H1 (cell line): ENCODE measurements around the gene PIAS4. TPM values are rescaled to one million over a fixed set of nuclear protein-coding genes. Genes with fewer than 3 reads are reported as not detected.

Experiments
- CTCF ChIA-PET: fragments of 300-600 bp; sonication (Branson Sonifier 250); formaldehyde crosslinking; loops from one replicate; lab custom pipeline; 2021; ENCODE audit not compliant: partially characterized antibody; lab: Charles Lee
- POLR2A ChIA-PET: fragments of 300-600 bp; sonication (Branson Sonifier 250); formaldehyde crosslinking; loops from one replicate; lab custom pipeline; 2021; ENCODE audit warnings: inconsistent platforms; ENCODE audit not compliant: partially characterized antibody; lab: Charles Lee
- DNase-seq, 2 experiments: peaks; one replicate each; pipeline versions ENCODE4 v3.0.0 to v3.0.0-alpha.2; 2010 to 2022; ENCODE audit warnings: low spot score in 2 of 2, low read depth in 1 of 2, mixed read lengths in 1 of 2
- FAIRE-seq: peaks from 2 replicates; lab custom pipeline; 2011; peaks lifted over from hg19 to GRCh38; lab: Jason Lieb, UNC
- H2AFZ ChIP-seq: 2 replicates; pipeline ENCODE4 v1.8.1; 2012; ENCODE audit warnings: low read length, inconsistent platforms
- H2AK5ac ChIP-seq: 2 replicates; pipeline ENCODE4 v1.6.1; 2013; ENCODE audit warnings: low read depth, low read length
- H2BK120ac ChIP-seq: replicated peaks from 2 replicates; pipeline ENCODE3; 2013; ENCODE audit warnings: low read depth, low read length, inconsistent platforms
- H2BK12ac ChIP-seq: 2 replicates; pipeline ENCODE4 v1.6.1; 2013; ENCODE audit warnings: low read depth, low read length
- H2BK15ac ChIP-seq: 2 replicates; pipeline ENCODE4 v1.6.1; 2013; ENCODE audit warnings: low read length
- H2BK20ac ChIP-seq: 2 replicates; pipeline ENCODE4 v1.6.1; 2013; ENCODE audit warnings: low read length
- H2BK5ac ChIP-seq: 2 replicates; pipeline ENCODE4 v1.6.1; 2013; ENCODE audit warnings: low read depth, low read length
- H3K14ac ChIP-seq: 2 replicates; pipeline ENCODE4 v1.6.1; 2013; ENCODE audit warnings: inconsistent platforms; ENCODE audit not compliant: insufficient read length
- H3K18ac ChIP-seq: 2 replicates; pipeline ENCODE4 v1.6.1; 2013; ENCODE audit warnings: low read length; ENCODE audit errors: extremely low read depth
- H3K23ac ChIP-seq: 2 replicates; pipeline ENCODE4 v1.6.1; 2013; ENCODE audit warnings: inconsistent platforms; ENCODE audit not compliant: insufficient read length
- H3K23me2 ChIP-seq: 2 replicates; pipeline ENCODE4 v1.6.1; 2013; ENCODE audit warnings: low read depth, low read length
- H3K27ac ChIP-seq: 2 replicates; pipeline ENCODE4 v1.6.1; 2011; ENCODE audit warnings: low read depth, low read length, inconsistent platforms
- H3K27me3 ChIP-seq, 4 experiments: replicated peaks in 1 of 4; 1 replicate in 1 of 4; 2 replicates in 3 of 4; pipeline versions ENCODE4 v1.6.1 to v1.8.1; 2011 to 2013; ENCODE audit warnings: low read length in 3 of 4, mild to moderate bottlenecking in 3 of 4, inconsistent platforms in 2 of 4, mixed read lengths in 2 of 4, moderate library complexity in 1 of 4; ENCODE audit not compliant: control insufficient read depth in 3 of 4, insufficient read depth in 3 of 4; ENCODE audit errors: extremely low read depth in 1 of 4
- H3K36me3 ChIP-seq, 4 experiments: 2 replicates each; pipeline versions ENCODE4 v1.6.1 to v1.8.1; 2011 to 2013; ENCODE audit warnings: mild to moderate bottlenecking in 4 of 4, low read length in 3 of 4, moderate library complexity in 2 of 4, control low read depth in 1 of 4, inconsistent platforms in 1 of 4; ENCODE audit not compliant: insufficient read depth in 4 of 4, control insufficient read depth in 2 of 4
- H3K4ac ChIP-seq: replicated peaks from 2 replicates; pipeline ENCODE3; 2013; ENCODE audit warnings: low read length, low read depth, mixed read lengths, inconsistent platforms; ENCODE audit not compliant: insufficient read length
- H3K4me1 ChIP-seq, 4 experiments: replicated peaks in 1 of 4; 1 replicate in 1 of 4; 2 replicates in 3 of 4; pipeline versions ENCODE4 v1.6.1 to v1.8.1; 2011 to 2013; ENCODE audit warnings: low read length in 3 of 4, inconsistent platforms in 2 of 4, mixed read lengths in 1 of 4; ENCODE audit not compliant: insufficient read depth in 4 of 4, control insufficient read depth in 3 of 4
- H3K4me2 ChIP-seq, 2 experiments: 2 replicates each; pipeline versions ENCODE4 v1.6.1 to v1.8.1; 2011 to 2013; ENCODE audit warnings: low read depth in 2 of 2, low read length in 2 of 2, control low read depth in 1 of 2, inconsistent platforms in 1 of 2, mild to moderate bottlenecking in 1 of 2; ENCODE audit not compliant: insufficient read depth in 1 of 2
- H3K4me3 ChIP-seq, 4 experiments: fragments of 200-600, 300-600 bp in 1 of 4; sonication (generic), shearing (Covaris generic), sonication (Bioruptor Twin) in 1 of 4; 2 replicates each; pipeline versions ENCODE4 v1.5.1 to v1.8.1; 2011 to 2016; ENCODE audit warnings: low read length in 4 of 4, low read depth in 3 of 4, control low read depth in 2 of 4, inconsistent platforms in 2 of 4, mild to moderate bottlenecking in 2 of 4, mixed read lengths in 1 of 4, moderate library complexity in 1 of 4; ENCODE audit not compliant: insufficient read depth in 2 of 4; ENCODE audit errors: extremely low read depth in 1 of 4
- H3K56ac ChIP-seq: replicated peaks from 2 replicates; pipeline ENCODE3; 2013; ENCODE audit warnings: low read depth, mild to moderate bottlenecking, mixed read lengths, low read length, inconsistent platforms; ENCODE audit not compliant: insufficient read length
- H3K79me1 ChIP-seq: 2 replicates; pipeline ENCODE4 v1.6.1; 2013; ENCODE audit warnings: low read depth, low read length, control low read depth
- H3K79me2 ChIP-seq, 2 experiments: 2 replicates each; pipeline versions ENCODE4 v1.6.1 to v1.8.1; 2012 to 2013; ENCODE audit warnings: low read length in 2 of 2, mild to moderate bottlenecking in 2 of 2, inconsistent platforms in 1 of 2; ENCODE audit not compliant: insufficient read depth in 2 of 2, control insufficient read depth in 1 of 2
- H3K9ac ChIP-seq, 4 experiments: replicated peaks in 1 of 4; 1 replicate in 1 of 4; 2 replicates in 3 of 4; pipeline versions ENCODE4 v1.6.1 to v1.8.1; 2011 to 2013; ENCODE audit warnings: low read depth in 3 of 4, low read length in 3 of 4, control low read depth in 2 of 4, mild to moderate bottlenecking in 2 of 4, moderate library complexity in 2 of 4, inconsistent platforms in 1 of 4; ENCODE audit errors: extremely low read depth in 1 of 4
- H3K9me3 ChIP-seq, 2 experiments: 2 replicates each; pipeline versions ENCODE4 v1.6.1 to v1.8.1; 2012 to 2013; ENCODE audit warnings: mild to moderate bottlenecking in 2 of 2, moderate library complexity in 2 of 2, control low read depth in 1 of 2, inconsistent platforms in 1 of 2, low read depth in 1 of 2, low read length in 1 of 2, mixed read lengths in 1 of 2; ENCODE audit not compliant: insufficient read depth in 2 of 2
- H4K20me1 ChIP-seq, 2 experiments: replicated peaks in 1 of 2; 2 replicates each; pipeline versions ENCODE3 to v1.8.1; 2011 to 2013; ENCODE audit warnings: inconsistent platforms in 2 of 2, low read length in 2 of 2, mild to moderate bottlenecking in 1 of 2; ENCODE audit not compliant: insufficient read depth in 2 of 2, control insufficient read depth in 1 of 2
- H4K5ac ChIP-seq: 2 replicates; pipeline ENCODE4 v1.6.1; 2013; ENCODE audit warnings: low read length, low read depth, mixed read lengths, inconsistent platforms; ENCODE audit not compliant: insufficient read length
- H4K8ac ChIP-seq: 2 replicates; pipeline ENCODE4 v1.8.0; 2013; ENCODE audit warnings: mild to moderate bottlenecking, moderate library complexity, low read length, inconsistent platforms; ENCODE audit not compliant: insufficient read depth; ENCODE audit errors: extremely low read depth
- H4K91ac ChIP-seq: replicated peaks from 2 replicates; pipeline ENCODE3; 2013; ENCODE audit warnings: low read length, mixed read lengths, inconsistent platforms; ENCODE audit not compliant: insufficient read length
- EGR1 ChIP-seq: IDR thresholded peaks from 2 replicates; pipeline ENCODE4 v1.6.1; 2011; ENCODE audit warnings: low read depth, low read length, borderline replicate concordance
- KDM1A ChIP-seq: fragments of 200-600, 300-600 bp; sonication (generic); IDR thresholded peaks from 2 replicates; pipeline ENCODE4 v1.7.1; 2016; ENCODE audit warnings: mild to moderate bottlenecking, low read length, borderline replicate concordance
- RBBP5 ChIP-seq: IDR thresholded peaks from 2 replicates; pipeline ENCODE4 v1.7.1; 2012; ENCODE audit warnings: low read depth, mild to moderate bottlenecking, inconsistent platforms, low read length, moderate library complexity, borderline replicate concordance
- SP2 ChIP-seq: IDR thresholded peaks from 2 replicates; pipeline ENCODE4 v1.6.1; 2012; ENCODE audit warnings: mild to moderate bottlenecking, low read length, inconsistent platforms
- TCF12 ChIP-seq: IDR thresholded peaks from 2 replicates; pipeline ENCODE4 v1.6.1; 2011; ENCODE audit warnings: low read depth, mild to moderate bottlenecking, low read length
- WGBS, 2 experiments: shearing (Covaris generic) in 1 of 2; methylation state at CpG; one replicate each; pipeline versions ENCODE4 v1.1.6 to v1.1.7; 2013 to 2015; ENCODE audit warnings: low lambda C conversion rate in 2 of 2, mixed read lengths in 2 of 2, inconsistent platforms in 1 of 2, low coverage in 1 of 2, missing lambda C conversion rate in 1 of 2; ENCODE audit not compliant: insufficient replicate concordance in 2 of 2, insufficient coverage in 1 of 2, insufficient read length in 1 of 2; ENCODE audit errors: extremely low coverage in 1 of 2, missing lambda C conversion rate in 1 of 2; 5-methylcytosine and 5-hydroxymethylcytosine counted together
- polyA plus RNA-seq, 7 experiments: library from polyadenylated mRNA; depleted of rRNA in 3 of 7; stranded (reverse) in 5 of 7; unstranded in 2 of 7; fragments of >200 nt in 5 of 7; fragments of 200-250 nt in 2 of 7; gene quantifications; 1 replicate in 5 of 7; 2 replicates in 1 of 7; 4 replicates in 1 of 7; pipeline versions ENCODE4 v1.2.1 to v1.2.3, GENCODE V29; 2011 to 2013; ENCODE audit warnings: missing spikeins in 2 of 7, mixed read lengths in 2 of 7
- total RNA-seq: library from RNA; stranded (reverse); fragmentation: NEBNext Ultra II Directional; extraction: Animal tissue kit (Norgen Biotek cat#: 25700); gene quantifications from 2 replicates; pipeline ENCODE4 v1.2.1, GENCODE V29; 2021
- TF ChIP-seq, protein P1 (sequence below), 3 experiments: IDR thresholded peaks; 1 replicate in 2 of 3; 2 replicates in 1 of 3; pipeline versions ENCODE4 v1.5.1 to v1.6.1; 2011; ENCODE audit warnings: low read length in 3 of 3, mild to moderate bottlenecking in 3 of 3, inconsistent platforms in 2 of 3, low read depth in 1 of 3, moderate library complexity in 1 of 3; ENCODE audit not compliant: insufficient read depth in 1 of 3; ENCODE audit errors: control extremely low read depth in 1 of 3
- TF ChIP-seq, protein P2 (sequence below): IDR thresholded peaks from 2 replicates; pipeline ENCODE4 v1.6.1; 2011; ENCODE audit warnings: low read depth, mild to moderate bottlenecking, low read length; ENCODE audit not compliant: insufficient read depth

The PIAS4 gene
- total and polyA plus RNA-seq, 2 of the 8 experiments (the other 6 are each of a cell fraction or from before 2014, with no cell fraction given) = 30.2 to 51.4 TPM

DNA sequence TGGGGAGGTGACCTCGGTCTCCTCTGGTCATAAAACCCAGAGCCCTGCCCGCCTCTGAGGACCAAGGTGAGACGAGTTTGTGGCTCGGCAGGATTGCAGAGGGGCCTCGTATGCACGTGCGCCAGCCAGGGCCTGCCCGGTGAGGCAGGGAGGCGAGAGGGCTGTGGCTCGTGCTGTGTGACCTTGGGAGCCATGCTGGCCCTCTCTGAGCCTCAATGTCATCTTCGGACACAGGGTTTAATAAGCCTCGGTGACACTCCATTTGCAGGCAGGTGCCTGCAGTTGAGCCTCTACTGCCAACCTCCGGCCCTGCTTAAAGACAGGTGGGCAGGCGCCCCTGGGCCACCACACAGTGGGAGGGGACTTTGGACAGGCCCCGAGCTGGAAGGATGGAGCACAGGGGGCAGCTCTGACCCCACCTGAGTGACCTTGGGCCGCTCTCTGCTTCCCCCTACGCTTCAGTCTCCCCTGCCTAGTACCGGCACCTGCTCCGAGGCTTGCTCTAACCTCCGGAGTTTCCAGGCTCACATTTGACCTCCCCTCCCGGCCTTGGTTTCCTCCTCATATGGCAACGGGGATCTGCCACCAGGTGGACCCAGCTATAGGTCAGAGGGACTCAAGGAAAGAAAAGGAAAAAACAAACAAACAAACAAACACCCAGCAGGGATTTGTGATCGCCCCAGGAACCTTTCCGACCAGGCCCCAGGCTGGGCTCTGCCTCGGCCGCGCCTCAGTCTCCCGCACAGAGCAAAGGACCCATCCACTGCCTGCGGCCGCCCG is 56.0 kb downstream of the PIAS4 start:
- H4K91ac ChIP-seq = no peak overlapping the region
- H2BK5ac ChIP-seq = peak overlapping the region; percentile 66; the same call in 1 of the 2 replicates
- H3K4me1 ChIP-seq = peaks cover 0 to 39% (median 21%) of the 10 kb centered on the region in 4 experiments; a peak in 6 of 7 replicates
- peak overlapping the region; percentile 59 to 86 for H3K4me2 ChIP-seq
- H3K4me3 ChIP-seq = peak overlapping the region; percentile 63 to 94 (median 73)
- no peak overlapping the region for H2BK120ac ChIP-seq
- peaks cover 10 to 15% (median 14%) of the 10 kb centered on the region in 4 experiments for H3K27me3 ChIP-seq
- H4K5ac ChIP-seq = no peak overlapping the region
- no peak overlapping the region for H2BK15ac ChIP-seq
- no peak overlapping the region for H3K18ac ChIP-seq
- ChIA-PET CTCF (interaction anchor here (0.5 to 1.4 kb wide), 3 partner anchors 10 to 93 kb away, joined by 3 to 4 read pairs (median 3); partner anchors contain the start of gene DAPK3), POLR2A (interaction anchor here (0.6 to 3.8 kb wide), 10 partner anchors 9 to 212 kb away, joined by 3 to 22 read pairs (median 4); partner anchors contain the start of genes DAPK3 and EEF2)
- H3K9me3 ChIP-seq = no peaks in the 10 kb centered on the region
- H2BK20ac ChIP-seq = no peak overlapping the region
- H2AFZ ChIP-seq = no peak overlapping the region
- H3K9ac ChIP-seq = no peak overlapping the region
- no peaks in the 10 kb centered on the region for H3K36me3 ChIP-seq
- peak overlapping the region; percentile 31 for H4K8ac ChIP-seq
- WGBS, 2 experiments = 61% methylated on average over 31 of the region's 31 CpGs; no CpG with 5 or more reads in 1 of the 2 experiments
- H2BK12ac ChIP-seq = no peak overlapping the region
- no peak overlapping the region for H3K4ac ChIP-seq
- peak; percentile 45 for FAIRE-seq
- no peak overlapping the region for H3K23ac ChIP-seq
- H3K23me2 ChIP-seq = peaks cover 6% of the 10 kb centered on the region; the same call in 1 of the 2 replicates
- no peak for DNase-seq
- 0 out of 2 replicates have a peak, but pooled peaks have one; percentile 23 for TF ChIP-seq KDM1A
- no peak for TF ChIP-seq RBBP5
- no peak for TF ChIP-seq EGR1
- TF ChIP-seq SP2 = no peak
- TF ChIP-seq, protein P1, sequence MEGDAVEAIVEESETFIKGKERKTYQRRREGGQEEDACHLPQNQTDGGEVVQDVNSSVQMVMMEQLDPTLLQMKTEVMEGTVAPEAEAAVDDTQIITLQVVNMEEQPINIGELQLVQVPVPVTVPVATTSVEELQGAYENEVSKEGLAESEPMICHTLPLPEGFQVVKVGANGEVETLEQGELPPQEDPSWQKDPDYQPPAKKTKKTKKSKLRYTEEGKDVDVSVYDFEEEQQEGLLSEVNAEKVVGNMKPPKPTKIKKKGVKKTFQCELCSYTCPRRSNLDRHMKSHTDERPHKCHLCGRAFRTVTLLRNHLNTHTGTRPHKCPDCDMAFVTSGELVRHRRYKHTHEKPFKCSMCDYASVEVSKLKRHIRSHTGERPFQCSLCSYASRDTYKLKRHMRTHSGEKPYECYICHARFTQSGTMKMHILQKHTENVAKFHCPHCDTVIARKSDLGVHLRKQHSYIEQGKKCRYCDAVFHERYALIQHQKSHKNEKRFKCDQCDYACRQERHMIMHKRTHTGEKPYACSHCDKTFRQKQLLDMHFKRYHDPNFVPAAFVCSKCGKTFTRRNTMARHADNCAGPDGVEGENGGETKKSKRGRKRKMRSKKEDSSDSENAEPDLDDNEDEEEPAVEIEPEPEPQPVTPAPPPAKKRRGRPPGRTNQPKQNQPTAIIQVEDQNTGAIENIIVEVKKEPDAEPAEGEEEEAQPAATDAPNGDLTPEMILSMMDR (IDR thresholded peaks at IDR 0.05; ENCODE audit: control extremely low read depth in 1 of 3, insufficient read depth in 1 of 3, low read depth in 1 of 3, low read length in 3 of 3) = peak in 2 of 3 experiments; percentile 16 to 29; a peak in 2 of 4 replicates
- TF ChIP-seq TCF12 = no peak
- TF ChIP-seq, protein P2, sequence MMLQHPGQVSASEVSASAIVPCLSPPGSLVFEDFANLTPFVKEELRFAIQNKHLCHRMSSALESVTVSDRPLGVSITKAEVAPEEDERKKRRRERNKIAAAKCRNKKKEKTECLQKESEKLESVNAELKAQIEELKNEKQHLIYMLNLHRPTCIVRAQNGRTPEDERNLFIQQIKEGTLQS = no peak
- TF ChIP-seq, all 59 proteins: peak for 2
- Histone ChIP-seq H3K27ac (no peak overlapping the region), H2AK5ac (no peak overlapping the region), H3K14ac (no peak overlapping the region), H4K20me1 (peaks cover 33% of the 10 kb centered on the region in 2 experiments), H3K79me2 (peaks cover 24 to 63% of the 10 kb centered on the region in 2 experiments; a peak in 3 of 4 replicates), H3K79me1 (peaks cover 8% of the 10 kb centered on the region), H3K56ac (no peak overlapping the region)
